ENCODE measurements around the gene RNASEH1. TPM values are rescaled to one million over a fixed set of nuclear protein-coding genes. Genes with fewer than 3 reads are reported as not detected.

RNASEH1 gene
- polyA plus RNA-seq, 4 donors: 5.1 to 16.4 (median 9.6) TPM

DNA sequence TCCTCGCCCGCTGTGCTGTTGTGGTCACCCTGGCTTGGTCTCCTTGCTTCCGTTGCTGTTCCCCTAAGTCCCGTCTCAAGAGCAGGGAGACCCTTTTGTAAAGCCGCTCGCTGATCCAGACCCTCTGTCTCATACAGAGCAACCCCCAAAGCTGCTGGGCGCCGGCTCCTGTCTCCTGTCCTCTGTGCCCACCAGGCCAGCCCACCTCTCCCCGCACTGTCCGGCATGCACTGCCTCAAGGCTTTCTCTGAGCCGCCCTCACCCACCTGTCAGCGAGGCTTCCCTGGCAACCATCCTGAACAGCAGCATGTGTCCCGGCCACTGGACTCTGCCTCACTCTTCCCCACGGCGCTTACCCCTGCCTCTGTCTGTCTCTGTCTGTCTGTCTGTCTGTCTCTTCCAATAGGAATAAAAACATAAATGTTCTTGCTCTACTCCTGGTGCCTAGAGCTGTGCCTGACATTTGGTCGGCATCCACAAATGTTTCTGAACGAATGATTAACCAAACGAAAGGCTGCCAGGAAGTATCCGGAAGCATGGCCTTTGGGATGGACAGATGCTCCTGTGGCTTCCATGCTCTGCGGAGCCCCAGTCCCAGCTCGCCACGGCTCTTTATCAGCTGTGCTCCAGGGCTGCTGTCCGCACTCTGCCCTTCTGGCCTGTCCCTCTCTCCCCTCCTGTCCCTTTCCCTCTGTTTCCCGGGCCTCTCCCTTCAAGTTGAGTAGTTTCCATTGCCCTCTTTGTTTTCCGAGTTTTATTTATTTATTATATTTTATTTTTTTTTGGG lies 44.6 kb upstream of the RNASEH1 start:
- WGBS, 3 donors: 72 to 85% (median 78%) methylated on average over 25 of the region's 25 CpGs
- DNase-seq (no peak), FAIRE-seq (no peak)
- Histone ChIP-seq H3K27ac (ENCODE audit: low read depth in 1 of 3, low read length in 2 of 3) (no peak overlapping the region), H3K4me3 (ENCODE audit: low read depth in 1 of 3, low read length in 3 of 3) (no peak overlapping the region), H3K4me1 (ENCODE audit: control insufficient read depth in 3 of 3, insufficient read depth in 2 of 3, low read depth in 1 of 3, low read length in 2 of 3) (no peaks in the 10 kb centered on the region), H3K36me3 (ENCODE audit: control insufficient read depth in 3 of 3, insufficient read depth in 2 of 3, low read depth in 1 of 3, low read length in 3 of 3) (no peaks in the 10 kb centered on the region), H3K9me3 (ENCODE audit: control insufficient read depth in 2 of 2, insufficient read depth in 1 of 2, low read depth in 1 of 2, low read length in 1 of 2) (no peaks in the 10 kb centered on the region), H3K27me3 (ENCODE audit: control insufficient read depth in 3 of 3, insufficient read depth in 3 of 3, low read length in 3 of 3) (no peaks in the 10 kb centered on the region)

DNA sequence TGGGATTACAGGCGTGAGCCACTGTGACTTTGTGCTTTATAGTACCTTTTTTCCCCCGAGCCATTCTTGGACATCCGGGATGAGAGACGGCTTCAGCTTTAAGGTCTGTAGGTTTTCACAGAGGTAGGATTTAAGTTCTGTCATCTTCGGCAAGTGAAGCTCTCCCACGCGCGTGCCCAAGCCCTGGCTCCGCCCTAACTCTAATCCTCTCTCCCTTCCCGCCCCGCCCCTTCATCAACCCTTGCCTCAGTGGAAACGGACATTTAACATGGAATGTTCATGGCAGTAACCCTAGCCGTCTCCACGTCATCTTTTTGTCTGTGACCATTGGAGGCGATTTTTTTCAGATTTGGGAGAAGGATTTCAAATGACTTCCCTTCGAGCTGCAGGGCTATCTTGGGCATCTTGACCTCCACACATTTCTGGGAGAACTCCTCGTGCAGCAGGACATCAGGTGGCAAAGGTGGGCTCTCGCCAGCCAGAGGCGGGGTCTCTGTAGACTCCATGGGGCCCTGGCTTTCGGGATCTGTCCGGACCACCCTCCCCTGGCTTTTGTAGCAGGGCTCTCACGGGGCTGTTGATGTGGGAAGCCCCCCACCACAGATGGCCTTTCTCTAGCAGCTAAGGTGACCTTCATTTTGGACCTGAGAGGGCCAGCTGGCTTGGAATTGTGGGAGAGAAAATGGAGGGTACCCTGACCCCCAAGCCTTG lies 43.6 kb upstream of the RNASEH1 start:
- H3K9me3 ChIP-seq (ENCODE audit: control insufficient read depth in 2 of 2, insufficient read depth in 1 of 2, low read depth in 1 of 2, low read length in 1 of 2): no peaks in the 10 kb centered on the region
- no peaks in the 10 kb centered on the region for H3K36me3 ChIP-seq (ENCODE audit: control insufficient read depth in 3 of 3, insufficient read depth in 2 of 3, low read depth in 1 of 3, low read length in 3 of 3)
- FAIRE-seq (no peak), DNase-seq (no peak)
- no peaks in the 10 kb centered on the region for H3K27me3 ChIP-seq (ENCODE audit: control insufficient read depth in 3 of 3, insufficient read depth in 3 of 3, low read length in 3 of 3)
- no peaks in the 10 kb centered on the region for H3K4me1 ChIP-seq (ENCODE audit: control insufficient read depth in 3 of 3, insufficient read depth in 2 of 3, low read depth in 1 of 3, low read length in 2 of 3)
- WGBS, 3 donors: 69 to 77% (median 75%) methylated on average over 22 of the region's 22 CpGs
- no peak overlapping the region for H3K4me3 ChIP-seq (ENCODE audit: low read depth in 1 of 3, low read length in 3 of 3)
- no peak overlapping the region for H3K27ac ChIP-seq (ENCODE audit: low read depth in 1 of 3, low read length in 2 of 3)

DNA sequence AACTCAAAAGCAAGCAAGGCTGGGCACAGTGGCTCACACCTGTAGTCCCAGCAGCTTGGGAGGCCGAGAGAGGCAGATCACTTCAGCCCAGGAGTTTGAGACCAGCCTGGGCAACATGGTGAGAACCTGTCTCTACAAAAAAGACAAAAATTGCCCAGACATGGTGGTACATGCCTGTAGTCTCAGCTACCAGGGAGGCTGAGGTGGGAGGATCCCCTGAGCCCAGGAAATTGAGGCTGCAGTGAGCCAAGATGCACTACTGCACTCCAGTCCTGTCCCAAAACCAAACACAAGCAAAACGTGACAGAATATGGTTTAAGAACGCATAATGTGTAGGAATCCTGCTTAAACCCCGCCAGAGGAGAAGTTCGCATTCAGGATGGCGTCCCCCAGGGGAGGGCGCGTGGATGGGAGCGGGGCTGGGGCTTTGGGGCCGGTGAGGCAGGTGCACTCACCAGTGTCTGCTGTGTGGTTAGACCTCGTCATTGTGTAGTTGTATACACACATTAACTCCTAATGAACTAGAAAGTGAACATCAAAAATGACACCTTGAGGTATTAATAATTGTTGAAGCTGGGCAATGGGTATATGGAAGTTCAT lies 42.2 kb upstream of the RNASEH1 start:
- no peak for DNase-seq
- Histone ChIP-seq H3K27ac (ENCODE audit: low read depth in 1 of 3, low read length in 2 of 3) (no peak overlapping the region), H3K4me3 (ENCODE audit: low read depth in 1 of 3, low read length in 3 of 3) (no peak overlapping the region), H3K9me3 (ENCODE audit: control insufficient read depth in 2 of 2, insufficient read depth in 1 of 2, low read depth in 1 of 2, low read length in 1 of 2) (no peaks in the 10 kb centered on the region), H3K36me3 (ENCODE audit: control insufficient read depth in 3 of 3, insufficient read depth in 2 of 3, low read depth in 1 of 3, low read length in 3 of 3) (no peaks in the 10 kb centered on the region), H3K4me1 (ENCODE audit: control insufficient read depth in 3 of 3, insufficient read depth in 2 of 3, low read depth in 1 of 3, low read length in 2 of 3) (no peaks in the 10 kb centered on the region), H3K27me3 (ENCODE audit: control insufficient read depth in 3 of 3, insufficient read depth in 3 of 3, low read length in 3 of 3) (no peaks in the 10 kb centered on the region)
- no peak for FAIRE-seq
- 82 to 87% (median 84%) methylated on average over 11 of the region's 11 CpGs for WGBS, 3 donors

- H3K9me3 ChIP-seq (ENCODE audit: control insufficient read depth in 2 of 2, insufficient read depth in 1 of 2, low read depth in 1 of 2, low read length in 1 of 2): no peaks in the 10 kb centered on the region
- no peak overlapping the region for H3K4me3 ChIP-seq (ENCODE audit: low read depth in 1 of 3, low read length in 3 of 3)
- no peak overlapping the region for H3K27ac ChIP-seq (ENCODE audit: low read depth in 1 of 3, low read length in 2 of 3)
- H3K4me1 ChIP-seq (ENCODE audit: control insufficient read depth in 3 of 3, insufficient read depth in 2 of 3, low read depth in 1 of 3, low read length in 2 of 3): peaks cover 0 to 6% (median 0%) of the 10 kb centered on the region in 3 donors
- DNase-seq (no peak), FAIRE-seq (no peak)
- no peaks in the 10 kb centered on the region for H3K36me3 ChIP-seq (ENCODE audit: control insufficient read depth in 3 of 3, insufficient read depth in 2 of 3, low read depth in 1 of 3, low read length in 3 of 3)
- WGBS, 3 donors: 86 to 90% (median 88%) methylated on average over 22 of the region's 22 CpGs
- no peaks in the 10 kb centered on the region for H3K27me3 ChIP-seq (ENCODE audit: control insufficient read depth in 3 of 3, insufficient read depth in 3 of 3, low read length in 3 of 3)
These were observed 41.0 kb upstream of the RNASEH1 start for GRCh38 chr2:3598912-3599854.

DNA sequence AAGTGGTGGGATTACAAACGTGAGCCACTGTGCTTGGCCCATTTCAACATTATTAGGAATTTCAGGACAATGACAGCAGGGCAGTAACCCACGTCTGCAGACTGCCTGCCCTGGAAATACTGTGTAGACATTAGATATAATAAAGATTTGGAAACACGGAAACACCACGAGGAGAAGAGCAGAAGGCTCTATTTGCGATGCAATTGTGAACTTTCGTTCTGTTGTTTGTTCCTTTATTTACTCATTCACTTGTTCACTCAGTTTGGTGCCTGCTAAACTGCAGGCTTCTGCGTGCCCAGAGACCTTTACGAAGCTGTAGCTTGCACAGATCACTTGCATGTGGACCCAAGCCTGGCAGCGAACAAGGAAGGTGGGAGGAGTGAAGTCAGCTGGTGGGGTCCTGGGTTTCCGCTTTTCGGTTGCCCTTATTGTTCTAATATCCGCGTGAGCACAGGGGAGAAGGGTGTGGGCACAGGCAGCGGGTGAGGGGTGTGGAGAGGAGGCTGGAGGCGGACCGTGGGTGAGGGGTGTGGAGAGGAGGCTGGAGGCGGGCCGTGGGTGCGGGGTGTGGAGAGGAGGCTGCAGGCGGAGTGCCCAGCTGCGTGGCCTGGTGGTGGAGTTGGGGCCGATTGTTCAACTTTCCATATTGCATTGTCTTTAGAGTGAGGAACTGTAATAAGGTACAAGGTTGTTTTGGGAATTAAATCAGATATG lies 40.2 kb upstream of the RNASEH1 start:
- Histone ChIP-seq H3K4me3 (ENCODE audit: low read depth in 1 of 3, low read length in 3 of 3) (no peak overlapping the region), H3K27ac (ENCODE audit: low read depth in 1 of 3, low read length in 2 of 3) (no peak overlapping the region), H3K36me3 (ENCODE audit: control insufficient read depth in 3 of 3, insufficient read depth in 2 of 3, low read depth in 1 of 3, low read length in 3 of 3) (no peaks in the 10 kb centered on the region), H3K9me3 (ENCODE audit: control insufficient read depth in 2 of 2, insufficient read depth in 1 of 2, low read depth in 1 of 2, low read length in 1 of 2) (no peaks in the 10 kb centered on the region), H3K27me3 (ENCODE audit: control insufficient read depth in 3 of 3, insufficient read depth in 3 of 3, low read length in 3 of 3) (no peaks in the 10 kb centered on the region), H3K4me1 (ENCODE audit: control insufficient read depth in 3 of 3, insufficient read depth in 2 of 3, low read depth in 1 of 3, low read length in 2 of 3) (peaks cover 0 to 6% (median 0%) of the 10 kb centered on the region in 3 donors)
- WGBS, 3 donors: 81 to 84% (median 81%) methylated on average over 22 of the region's 22 CpGs
- no peak for DNase-seq
- no peak for FAIRE-seq

DNA sequence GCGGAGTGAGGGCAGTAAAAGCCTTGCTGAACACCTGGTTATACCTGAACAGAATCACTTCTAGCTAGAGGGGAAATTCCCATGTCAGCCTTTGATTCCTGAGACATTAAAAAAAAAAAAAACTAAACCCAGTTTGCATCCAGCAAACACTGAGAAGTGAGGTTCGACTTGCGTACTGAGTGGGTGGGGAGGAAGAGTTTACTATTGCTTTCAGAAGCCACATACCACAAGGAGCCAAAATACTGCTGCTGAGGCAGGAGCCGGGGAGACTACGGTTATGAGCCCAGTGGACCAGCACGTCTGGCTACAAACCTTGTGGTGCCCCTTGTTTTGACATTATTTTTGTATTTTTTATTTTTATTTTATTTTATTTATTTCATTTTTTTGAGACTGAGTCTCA lies 39.4 kb upstream of the RNASEH1 start:
- DNase-seq (no peak), FAIRE-seq (no peak)
- Histone ChIP-seq H3K4me1 (ENCODE audit: control insufficient read depth in 3 of 3, insufficient read depth in 2 of 3, low read depth in 1 of 3, low read length in 2 of 3) (peaks cover 0 to 6% (median 0%) of the 10 kb centered on the region in 3 donors), H3K36me3 (ENCODE audit: control insufficient read depth in 3 of 3, insufficient read depth in 2 of 3, low read depth in 1 of 3, low read length in 3 of 3) (no peaks in the 10 kb centered on the region), H3K4me3 (ENCODE audit: low read depth in 1 of 3, low read length in 3 of 3) (no peak overlapping the region), H3K27me3 (ENCODE audit: control insufficient read depth in 3 of 3, insufficient read depth in 3 of 3, low read length in 3 of 3) (no peaks in the 10 kb centered on the region), H3K27ac (ENCODE audit: low read depth in 1 of 3, low read length in 2 of 3) (no peak overlapping the region), H3K9me3 (ENCODE audit: control insufficient read depth in 2 of 2, insufficient read depth in 1 of 2, low read depth in 1 of 2, low read length in 1 of 2) (no peaks in the 10 kb centered on the region)
- WGBS, 3 donors: 45 to 59% (median 47%) methylated on average over 6 of the region's 6 CpGs

DNA sequence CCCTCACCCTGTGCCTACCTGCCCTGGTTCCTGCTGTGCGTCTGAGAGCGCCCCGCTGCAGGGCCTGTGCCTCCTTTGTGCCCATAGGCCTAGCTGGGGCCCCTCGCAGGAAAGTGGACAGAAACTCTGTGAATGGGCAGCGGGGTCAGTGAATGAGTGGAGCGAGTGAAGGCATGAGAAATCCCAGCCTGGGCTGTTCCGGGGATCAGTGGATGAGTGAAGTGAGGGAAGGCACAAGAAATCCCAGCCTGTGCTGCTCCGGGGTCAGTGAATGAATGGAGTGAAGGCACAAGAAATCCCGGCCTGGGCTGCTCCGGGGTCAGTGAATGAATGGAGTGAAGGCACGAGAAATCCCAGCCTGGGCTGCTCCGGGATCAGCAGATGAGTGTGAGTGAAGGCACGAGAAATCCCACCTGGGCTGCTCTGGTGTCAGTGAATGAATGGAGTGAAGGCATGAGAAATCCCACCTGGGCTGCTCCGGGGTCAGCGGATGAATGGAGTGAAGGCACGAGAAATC lies 38.8 kb upstream of the RNASEH1 start:
- 88 to 90% (median 89%) methylated on average over 16 of the region's 16 CpGs for WGBS, 3 donors
- no peaks in the 10 kb centered on the region for H3K36me3 ChIP-seq (ENCODE audit: control insufficient read depth in 3 of 3, insufficient read depth in 2 of 3, low read depth in 1 of 3, low read length in 3 of 3)
- FAIRE-seq (no peak), DNase-seq (no peak)
- H3K27ac ChIP-seq (ENCODE audit: low read depth in 1 of 3, low read length in 2 of 3): no peak overlapping the region
- no peak overlapping the region for H3K4me3 ChIP-seq (ENCODE audit: low read depth in 1 of 3, low read length in 3 of 3)
- H3K4me1 ChIP-seq (ENCODE audit: control insufficient read depth in 3 of 3, insufficient read depth in 2 of 3, low read depth in 1 of 3, low read length in 2 of 3): peaks cover 0 to 6% (median 0%) of the 10 kb centered on the region in 3 donors
- no peaks in the 10 kb centered on the region for H3K27me3 ChIP-seq (ENCODE audit: control insufficient read depth in 3 of 3, insufficient read depth in 3 of 3, low read length in 3 of 3)
- H3K9me3 ChIP-seq (ENCODE audit: control insufficient read depth in 2 of 2, insufficient read depth in 1 of 2, low read depth in 1 of 2, low read length in 1 of 2): no peaks in the 10 kb centered on the region

Measured in small intestine (tissue), 7 donors.